ENCODE results near the gene STK32B.

STK32B gene

DNA sequence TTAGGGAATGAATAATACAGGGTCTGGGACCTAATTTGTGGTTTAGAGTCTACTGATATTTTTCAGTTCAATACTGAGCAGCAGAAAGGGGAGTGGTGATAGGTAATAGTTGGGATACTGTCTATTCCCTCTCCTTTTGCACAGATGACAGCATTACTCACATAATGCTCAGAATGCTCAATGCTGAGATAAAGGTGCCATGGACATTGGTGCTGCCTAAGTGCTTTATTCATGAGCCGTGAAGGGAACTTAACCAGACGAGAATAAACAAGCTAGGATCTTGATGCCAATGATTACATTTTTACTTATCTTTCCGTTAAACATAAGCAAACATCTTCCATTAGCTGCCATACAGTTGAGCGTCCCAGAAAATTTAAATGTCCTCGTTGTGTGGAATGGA lies 75.6 kb downstream of the STK32B start:
- peak; percentile 56 to 69 for DNase-seq

DNA sequence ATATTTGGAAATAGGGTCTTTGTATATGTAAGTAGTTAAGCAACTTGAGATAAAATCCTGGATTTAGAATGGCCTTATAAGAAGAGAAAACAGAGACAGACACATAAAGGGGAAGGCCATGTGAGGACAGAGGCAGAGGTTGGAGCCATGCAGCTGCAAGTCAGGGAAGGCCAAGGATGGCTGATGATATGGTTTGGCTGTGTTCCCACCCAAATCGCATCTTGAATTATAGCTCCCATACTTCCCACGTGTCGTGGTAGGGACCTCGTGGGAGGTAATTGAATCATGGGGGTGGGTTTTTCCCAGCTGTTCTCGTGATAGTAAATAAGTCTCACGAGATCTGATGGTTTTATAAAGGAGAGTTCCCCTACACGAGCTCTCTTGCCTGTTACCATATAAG lies 76.3 kb downstream of the STK32B start:
- no peak for DNase-seq

DNA sequence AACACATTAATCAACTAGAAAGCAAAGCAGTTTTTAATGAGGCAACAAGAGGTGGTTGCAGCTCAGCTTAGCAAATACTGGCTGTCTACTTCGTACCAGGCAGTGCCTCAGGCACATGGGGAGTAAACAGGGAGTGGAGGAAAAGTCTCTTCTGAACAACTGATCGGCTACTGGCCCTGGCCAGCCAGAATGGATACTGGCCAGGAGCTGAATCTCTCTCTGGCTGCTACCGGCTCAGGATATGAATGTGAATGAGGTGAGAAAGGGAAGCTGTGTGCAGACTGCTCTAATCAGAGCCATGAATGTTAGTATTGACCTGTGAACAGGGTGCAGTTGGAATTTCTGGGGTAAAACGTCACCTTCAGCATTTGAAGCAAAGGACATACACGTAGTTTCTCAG lies 77.3 kb downstream of the STK32B start:
- DNase-seq, result no peak

DNA sequence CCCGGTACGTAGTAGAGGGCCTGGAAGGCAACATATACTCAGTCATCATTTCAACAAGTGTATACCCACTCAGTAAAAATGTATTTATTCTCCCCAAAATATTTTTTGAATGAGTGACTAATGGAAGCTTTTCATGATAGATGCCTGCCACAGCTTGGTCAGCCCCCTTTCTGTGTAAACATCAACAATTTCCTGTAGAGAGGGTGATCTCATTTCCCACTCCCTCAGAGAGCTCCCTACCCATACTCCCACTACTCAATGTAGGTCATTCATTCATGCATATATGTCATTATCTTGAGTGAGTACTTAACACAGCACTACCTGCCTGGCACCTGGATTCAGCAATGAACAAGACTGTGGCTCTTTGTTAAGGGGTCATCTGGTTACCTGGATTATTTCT lies 81.9 kb downstream of the STK32B start:
- DNase-seq, result no peak

DNA sequence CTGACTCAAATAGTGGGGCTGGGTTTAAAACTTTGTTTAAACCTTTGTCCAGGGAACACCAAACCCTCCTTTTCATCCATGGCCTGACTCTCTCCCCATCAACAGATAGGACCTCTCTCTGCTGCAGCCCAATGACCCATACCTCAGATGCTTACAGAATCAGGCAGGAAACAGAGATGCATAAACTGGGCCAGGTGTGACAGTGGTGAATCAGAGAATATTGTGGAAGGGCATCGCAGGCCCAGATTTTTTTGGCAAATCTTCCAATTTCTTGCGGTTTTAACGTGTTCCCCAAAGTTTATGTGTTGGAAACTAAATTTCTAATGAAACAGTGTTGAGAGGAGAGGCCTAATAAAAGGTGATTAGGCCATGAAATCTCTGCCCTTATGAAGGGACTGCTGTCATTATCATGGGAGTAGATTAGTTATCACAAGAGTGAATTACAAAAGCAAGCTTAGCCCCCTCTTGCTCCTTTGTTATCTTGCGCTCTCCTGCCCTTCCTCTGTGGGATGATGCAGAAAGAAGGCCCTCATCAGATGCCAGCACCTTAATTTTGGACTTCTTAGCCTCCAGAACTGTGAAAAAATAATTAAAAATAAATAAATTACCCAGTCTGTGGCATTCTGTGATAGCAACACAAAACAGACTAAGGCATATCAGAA lies 82.8 kb downstream of the STK32B start:
- DNase-seq, result no peak

DNA sequence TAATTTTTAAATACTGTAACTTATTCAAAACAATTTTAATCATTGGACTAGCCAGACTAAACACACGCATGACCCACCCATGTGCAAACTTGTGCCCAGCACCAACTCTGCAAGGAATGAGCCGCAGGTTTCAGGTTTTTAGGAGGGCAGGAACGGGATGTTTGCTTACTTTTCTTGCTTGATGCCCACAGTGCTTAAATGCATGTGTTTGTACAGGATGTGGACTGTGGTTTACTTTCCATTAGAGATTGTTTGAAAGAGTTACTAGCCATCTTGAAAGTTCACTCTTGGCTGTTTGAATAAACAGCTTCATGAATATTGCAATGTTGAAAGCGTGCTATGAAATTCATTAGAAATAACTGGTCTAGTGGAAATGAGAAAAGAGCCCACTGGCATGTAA lies 83.3 kb downstream of the STK32B start:
- DNase-seq, result no peak

DNA sequence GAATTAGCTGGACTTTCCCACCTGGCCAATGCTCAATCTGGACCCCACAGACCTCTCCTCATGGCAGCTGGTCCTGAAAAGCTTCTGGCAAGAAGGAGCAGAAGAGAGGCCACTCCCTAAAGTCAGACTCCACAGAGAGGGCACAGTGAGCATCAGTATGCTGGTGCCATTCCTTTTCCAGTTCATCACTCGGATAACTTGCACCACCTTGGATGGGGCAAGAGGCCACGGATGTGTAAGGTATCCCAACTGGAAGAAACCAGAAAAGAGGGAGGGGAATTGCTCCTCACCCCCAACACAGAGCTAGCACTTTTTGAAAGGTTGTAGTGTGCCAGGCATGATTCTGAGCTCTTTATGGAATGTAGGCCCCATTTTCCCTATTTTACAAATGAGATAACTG lies 85.9 kb downstream of the STK32B start:
- no peak for DNase-seq

DNA sequence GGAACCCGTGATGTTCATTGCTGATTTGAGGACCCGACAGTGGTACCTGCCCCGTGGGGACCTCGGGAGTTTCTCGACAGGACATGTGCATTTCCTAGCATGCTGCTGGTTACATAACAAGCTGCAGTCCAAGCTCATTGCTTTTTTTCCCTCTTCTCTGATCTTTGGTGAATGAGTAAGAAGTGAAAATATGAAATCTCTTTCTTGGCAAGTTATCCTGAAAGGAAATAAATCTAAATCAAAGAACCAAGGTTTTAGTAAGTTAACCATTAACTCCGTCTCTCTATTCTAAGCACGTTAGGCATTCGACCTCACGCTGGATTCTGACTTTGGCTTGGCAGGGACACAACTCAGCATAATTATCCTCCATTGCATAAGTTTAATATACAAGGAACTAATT lies 86.6 kb downstream of the STK32B start:
- no peak for DNase-seq

DNA sequence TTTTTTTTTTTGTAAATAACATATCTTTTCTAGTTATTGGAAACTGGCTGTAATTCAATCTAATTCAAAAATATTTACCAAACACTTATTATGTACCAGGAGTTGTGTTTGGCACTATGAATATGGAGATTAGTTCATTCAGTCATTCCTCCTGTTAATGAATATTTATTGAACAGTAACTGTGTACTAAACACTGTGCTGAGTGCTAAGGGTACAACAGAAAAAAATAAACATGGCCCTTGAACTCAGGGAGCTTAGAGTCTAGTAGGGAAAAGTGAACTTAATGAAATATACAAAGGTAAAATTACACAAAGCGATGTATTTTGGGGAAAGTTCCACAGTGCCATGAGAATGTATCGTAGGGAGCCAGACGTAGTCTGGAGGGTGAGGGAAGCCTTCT lies 87.1 kb downstream of the STK32B start:
- DNase-seq, result no peak

DNA sequence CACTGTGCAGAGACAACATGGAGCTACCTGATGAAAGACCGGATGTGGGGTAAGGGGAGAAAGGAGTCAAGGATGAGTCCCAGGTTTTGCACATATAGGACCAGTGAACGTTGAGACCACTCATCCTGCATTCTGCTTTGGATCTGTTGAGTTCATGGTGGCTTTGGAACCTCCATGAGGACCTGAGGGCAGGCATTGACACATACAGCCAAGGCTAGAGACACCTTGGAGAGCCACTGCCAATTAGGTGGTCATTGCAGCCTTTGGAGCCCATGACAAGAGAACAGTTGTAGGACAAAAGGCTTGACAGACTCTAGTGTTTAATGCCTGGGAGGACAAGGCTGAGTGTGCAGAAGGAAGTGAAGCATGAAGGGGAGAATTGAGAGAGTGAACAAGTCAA lies 87.9 kb downstream of the STK32B start:
- DNase-seq, result no peak

DNA sequence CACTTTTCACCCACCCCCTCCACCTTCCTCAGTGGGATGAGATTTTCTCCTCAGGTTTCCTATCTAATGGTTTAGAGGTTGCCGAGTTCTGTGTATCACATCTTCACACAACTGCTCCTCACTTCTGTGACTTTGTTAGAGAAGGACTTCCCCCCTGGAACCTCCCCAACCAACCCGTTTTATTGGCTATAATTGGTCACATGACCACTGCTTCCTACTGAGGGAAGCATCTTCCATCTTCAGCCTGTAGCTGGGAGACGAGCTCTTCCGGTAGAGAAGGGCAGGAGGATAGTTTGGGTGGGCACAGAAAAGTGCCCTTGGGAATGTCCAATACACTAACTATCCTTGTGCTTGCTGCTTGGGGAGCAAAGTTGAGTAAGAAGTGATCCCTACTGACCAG lies 90.5 kb downstream of the STK32B start:
- no peak for DNase-seq

DNA sequence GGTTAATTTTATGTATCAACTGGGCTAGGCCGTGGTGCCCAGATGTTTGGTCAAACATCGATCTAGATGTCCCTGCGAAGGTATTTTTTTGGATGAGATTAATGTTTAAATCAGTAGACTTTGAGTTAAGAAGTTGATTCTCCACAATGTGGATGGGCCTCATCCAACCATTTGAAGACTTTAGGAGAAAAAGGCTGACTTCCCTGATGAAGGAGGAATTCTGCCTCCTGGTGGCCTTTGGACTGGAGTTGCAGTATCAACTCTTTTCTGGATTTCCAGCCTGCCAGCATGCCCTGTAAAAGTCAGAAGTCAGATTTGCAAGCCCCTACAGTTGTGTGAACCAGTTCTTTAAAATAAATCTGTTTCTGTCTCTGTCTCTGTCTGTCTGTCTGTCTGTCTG lies 91.4 kb downstream of the STK32B start:
- no peak for DNase-seq

DNA sequence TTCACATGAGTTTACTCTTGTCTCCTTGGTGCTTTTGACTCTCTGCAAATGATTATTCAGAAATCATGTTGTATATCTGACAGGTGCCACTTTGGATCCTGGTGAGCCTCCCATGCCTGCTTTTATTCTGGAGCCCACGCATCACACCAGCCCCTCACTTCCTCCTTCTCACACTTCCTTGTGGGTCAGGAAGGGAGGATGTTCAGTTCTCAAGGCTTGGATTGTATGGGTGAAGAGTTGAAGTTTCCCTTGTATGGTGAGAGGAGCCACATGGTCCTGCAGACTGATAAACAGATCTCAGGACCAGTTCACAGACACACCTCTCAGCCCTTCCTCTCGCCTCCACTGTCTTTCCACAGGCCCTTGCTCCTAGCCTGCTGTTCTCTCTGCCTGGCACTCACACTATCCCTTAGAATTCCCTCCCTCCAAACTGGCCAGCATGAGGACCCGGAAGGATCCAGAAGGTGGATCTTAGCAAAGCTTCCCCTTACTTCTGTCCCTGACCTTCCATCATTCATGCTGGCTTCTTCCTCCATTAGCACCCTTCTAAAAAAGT lies 92.1 kb downstream of the STK32B start:
- DNase-seq, result no peak

DNA sequence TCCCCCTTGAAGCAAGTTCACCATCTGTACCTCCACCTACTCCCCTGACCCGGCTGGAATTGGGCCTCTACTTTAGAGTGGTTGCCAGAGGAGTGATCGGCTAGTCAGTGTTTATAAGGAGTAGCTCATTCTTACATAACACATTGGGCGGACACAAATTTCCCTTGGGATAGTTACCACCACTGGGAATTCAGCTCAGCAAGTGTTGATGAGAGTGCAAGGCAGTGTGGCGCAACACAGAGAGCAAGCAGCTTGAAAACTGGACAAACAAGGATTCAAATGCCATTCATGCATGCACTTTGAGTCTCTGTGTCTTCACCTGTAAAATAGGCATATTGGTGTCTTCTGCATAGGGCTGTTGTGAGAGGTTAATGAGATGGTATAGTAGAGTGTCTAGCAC lies 92.7 kb downstream of the STK32B start:
- DNase-seq, result no peak

DNA sequence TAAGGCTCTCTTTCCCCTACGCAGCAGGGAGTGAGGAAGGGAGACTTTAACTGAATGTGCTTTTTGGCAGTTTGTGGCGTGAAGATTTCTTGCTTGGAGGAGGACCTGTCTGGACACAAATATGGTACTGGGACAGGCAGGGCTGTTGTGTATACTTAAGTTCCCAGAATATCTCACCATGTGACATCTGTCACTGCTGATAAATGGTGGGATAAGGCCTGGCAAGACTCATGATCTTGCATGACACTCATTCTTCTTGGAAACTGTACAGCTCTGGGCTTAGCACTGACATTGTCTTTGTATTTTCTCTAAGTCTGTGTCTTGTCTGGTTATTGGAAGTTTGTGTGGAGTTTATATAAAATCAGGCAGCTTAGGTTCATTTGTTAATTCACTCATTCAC lies 93.1 kb downstream of the STK32B start:
- no peak for DNase-seq

DNA sequence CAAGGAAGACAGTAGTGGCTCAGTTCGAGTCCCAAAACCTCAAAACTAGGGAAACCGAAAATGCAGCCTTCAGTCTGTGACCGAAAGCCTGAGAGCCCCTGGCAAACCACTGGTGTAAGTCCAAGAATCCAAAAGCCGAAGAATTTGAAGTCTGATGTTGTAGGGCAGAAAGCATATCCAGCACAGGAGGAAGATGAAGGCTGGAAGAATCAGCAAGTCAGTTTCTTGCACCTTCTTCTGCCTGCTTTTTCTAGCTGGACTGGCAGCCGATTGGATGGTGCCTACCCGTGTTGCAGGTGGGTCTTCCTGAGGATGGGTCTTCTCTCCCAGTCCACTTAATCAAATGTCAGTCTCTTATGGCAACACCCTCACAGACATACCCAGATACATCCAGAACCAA lies 95.0 kb downstream of the STK32B start:
- DNase-seq, result no peak

DNA sequence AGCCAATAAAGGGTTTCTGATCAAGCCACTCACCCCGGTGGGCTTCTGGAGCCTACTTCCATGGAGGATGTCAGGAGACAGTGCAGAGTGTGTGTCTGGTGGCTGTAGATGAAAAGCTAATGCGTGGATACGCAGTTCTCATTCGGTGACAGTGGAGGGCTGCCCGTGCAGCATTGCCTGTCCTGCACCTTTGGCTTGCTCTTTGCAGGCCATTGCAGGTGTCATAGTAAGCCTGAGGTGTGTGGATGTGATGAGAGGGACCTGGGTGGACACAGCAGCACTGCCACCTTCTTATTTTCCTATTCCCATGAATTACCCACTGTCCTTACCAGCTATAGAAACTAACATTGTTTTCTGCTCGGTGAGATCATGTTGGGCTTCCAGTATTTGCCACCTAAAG lies 101.2 kb downstream of the STK32B start:
- no peak for DNase-seq

DNA sequence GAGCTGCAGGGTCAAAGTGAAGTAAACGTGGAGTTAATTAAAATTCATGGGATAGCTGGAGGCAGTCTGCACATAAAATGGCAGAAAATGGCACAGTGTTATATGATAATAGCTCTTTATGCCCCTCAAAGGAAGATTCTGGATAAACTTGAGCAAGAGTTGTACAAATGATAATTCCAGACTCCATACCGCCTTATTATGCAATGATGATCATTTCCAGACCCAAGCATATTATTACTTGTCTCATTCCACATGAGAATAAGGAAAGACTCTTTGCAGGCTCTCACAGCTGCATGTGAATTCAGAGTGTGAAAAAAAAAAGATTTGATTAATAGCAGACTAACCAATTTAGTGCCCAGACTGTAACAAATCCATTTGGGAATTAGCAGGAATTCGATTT lies 105.4 kb downstream of the STK32B start:
- no peak for DNase-seq

DNA sequence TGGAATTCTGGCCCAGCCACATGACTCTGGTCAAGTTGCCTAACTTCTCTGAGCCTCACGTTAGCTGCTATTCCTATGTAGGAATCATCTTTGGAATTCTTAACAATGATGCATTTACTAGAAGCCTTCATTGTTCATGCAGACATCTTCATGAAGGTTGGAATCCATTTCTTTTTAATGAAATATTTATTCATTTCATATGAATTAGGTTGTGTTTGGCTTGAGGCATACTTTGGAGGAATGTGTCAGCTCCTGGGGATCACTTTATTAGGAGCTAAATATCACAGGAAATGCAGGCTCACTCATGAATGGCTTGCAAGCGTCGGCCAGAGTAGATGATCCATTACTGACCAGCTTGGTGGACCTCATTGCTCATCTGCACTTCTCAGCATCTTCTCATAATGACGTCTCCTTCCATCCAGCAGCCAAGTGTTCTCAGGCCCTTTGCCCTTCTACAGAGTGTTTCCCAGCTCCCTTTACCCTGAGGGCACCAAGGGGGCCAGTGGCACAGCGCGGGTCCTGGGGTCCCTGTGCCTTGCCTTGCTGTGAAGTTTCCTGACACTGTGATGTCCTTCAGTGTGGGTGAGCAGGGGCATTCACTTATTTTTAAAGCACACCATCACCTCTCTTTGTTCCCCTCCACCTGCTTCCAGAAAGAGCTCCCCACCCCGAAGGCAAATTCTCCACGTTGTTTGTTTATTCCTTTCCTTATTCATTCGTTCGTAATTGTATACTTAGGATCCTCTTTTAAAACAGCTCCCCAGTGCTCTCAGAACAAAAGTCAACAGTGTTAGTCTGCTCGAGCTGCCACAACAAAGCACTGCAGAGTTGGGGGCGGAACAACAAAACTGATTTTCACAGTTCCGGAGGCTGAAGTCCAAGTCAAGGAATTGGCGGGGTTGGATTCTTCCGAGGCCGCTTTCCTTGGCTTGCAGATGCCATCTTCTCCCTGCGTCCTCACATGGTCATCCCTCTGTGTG lies 106.8 kb downstream of the STK32B start:
- no peak for DNase-seq

DNA sequence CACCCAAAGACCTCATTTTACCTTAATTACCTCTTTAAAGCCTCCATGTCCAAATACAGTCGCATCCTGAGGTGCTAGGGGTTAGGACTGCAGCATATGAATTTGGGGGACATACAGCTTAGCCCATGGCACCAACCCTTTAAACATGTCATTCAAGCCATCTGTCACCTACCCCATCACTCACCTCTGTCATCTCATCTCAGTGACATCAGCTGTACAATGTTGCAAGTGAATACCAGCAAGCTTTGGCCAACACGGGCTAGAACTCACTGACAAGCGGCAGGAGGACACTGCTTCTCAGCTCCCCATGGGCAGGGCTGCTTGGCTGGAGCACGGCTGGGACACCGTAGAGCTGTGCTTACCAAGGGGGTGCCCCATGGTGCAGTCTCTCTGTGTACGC lies 107.5 kb downstream of the STK32B start:
- no peak for DNase-seq

DNA sequence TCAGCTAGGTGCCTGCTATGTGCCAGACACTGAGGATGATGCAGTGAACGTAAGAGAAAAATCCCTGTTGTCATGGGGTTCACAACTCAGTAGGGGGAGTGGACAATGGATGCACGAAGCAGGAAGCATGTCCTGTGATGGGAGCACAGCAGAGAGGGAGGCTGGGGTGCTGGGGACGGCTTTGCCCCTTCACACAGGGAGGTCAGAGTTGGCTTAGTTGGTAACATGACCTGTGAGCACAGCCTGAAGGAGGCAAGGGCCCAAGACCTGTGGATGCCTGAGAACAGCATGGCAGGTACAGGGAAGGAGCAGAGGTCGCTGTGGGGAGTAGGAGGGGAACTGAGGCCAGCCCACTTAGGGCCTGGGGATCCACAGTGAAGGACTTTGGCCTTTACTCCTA lies 109.4 kb downstream of the STK32B start:
- DNase-seq, result no peak

DNA sequence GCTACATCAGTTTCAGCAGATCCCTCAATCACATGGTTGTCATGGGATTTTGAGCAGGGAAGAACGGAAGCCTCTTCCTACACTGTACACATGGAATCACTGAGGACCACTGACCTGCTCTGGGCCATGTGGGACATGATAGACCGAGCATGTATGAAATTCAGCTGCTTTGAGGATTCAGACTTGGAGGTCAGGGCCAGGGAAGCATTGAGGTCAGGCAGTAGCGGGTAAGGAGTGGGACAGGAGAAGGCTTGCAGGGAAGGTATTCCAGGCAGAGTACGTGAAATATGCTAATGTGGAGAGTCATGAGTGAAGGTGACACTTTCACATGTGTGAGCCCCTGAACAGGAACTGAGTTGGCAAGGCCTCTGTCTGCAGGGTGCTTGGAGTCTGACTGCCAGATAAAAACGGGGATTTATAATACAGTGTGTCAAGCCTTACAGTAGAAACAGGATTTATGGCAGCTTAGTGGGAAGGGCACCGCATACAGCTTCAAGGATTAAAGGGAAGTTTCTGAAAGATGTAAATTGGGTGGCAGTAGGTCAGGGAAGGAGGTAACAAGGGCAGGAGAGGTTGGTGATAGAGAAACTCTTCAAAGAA lies 111.7 kb downstream of the STK32B start:
- no peak for DNase-seq

DNA sequence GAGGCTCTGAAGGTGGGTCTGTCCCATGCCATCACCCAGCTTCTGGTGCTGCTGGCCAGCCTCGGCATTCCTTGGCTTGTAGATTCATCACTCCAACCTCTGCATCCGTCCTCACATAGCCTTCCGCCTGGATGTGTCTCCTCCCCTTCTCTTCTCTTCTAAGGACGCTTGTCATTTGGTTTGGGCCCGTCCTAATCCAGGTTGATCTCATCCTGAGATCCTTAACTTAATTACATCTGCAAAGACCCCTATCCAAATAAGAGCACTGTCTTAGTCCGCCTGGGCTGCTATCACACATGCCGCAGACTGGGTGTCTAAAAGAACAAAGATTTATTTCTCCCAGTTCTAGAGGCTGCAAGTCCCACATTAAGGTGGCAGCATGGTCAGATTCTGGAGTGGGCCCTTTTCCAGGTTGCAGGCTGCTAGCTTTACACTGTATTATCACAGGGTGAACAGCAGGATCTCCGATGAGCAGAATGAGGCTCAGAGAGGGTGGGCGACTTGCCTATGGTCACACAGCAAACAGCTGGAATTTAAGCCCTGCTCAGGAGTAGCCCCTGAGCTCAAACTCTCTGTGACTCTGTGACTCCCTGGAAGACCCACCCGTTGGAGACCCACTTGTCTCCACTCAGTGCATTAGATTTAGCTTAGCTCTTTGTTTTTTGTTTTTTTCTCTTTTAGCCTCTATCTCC lies 113.1 kb downstream of the STK32B start:
- no peak for DNase-seq

Measured in NCI-H187 (cell line).